ENCODE results near the gene PRDM2.

Gene PRDM2

GRCh38 chr1:13769212-13769611 lies 69.2 kb downstream of the PRDM2 start:
- no peak for DNase-seq

DNA sequence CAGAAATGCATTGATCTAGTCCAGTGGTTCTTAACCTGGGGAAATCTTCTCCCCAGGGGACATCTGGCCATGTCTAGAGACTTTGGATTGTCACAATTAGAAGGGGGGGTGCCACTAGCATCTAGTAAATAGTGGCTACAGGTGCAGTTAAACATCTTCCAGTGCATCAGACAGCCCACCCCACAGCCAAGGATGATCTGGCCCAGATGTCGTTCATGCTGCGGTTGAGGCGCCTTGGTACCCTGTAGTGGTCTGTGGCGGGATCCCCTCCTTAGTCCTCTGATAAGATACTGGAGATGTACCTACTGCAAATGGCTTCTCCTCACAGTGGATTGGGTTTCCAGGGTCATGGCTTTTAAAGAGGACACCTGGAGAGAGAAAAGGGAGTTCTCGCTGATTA lies 69.8 kb downstream of the PRDM2 start:
- no peak for DNase-seq

- no peak for DNase-seq
Measured at GRCh38 chr1:13770743-13771142, 70.8 kb downstream of the PRDM2 start.

DNA sequence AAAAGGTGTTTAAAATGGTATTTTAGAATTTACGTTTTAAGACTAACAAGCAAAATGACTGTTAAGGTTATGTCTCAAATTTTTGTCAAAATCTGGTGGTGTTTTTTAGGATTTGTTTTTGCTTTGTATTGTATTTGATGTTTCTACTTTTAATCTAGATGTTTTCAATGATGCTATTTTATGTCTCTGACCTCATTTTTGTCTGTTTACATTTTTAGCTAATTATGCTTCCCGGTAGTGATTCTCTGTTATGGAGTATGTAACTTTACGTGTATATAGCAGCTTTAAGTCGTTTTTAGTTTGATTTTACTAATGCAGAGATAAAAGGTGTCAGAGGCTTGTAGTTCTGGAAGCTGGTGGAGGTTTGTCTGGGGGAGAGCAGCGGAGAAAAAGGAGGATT lies 71.8 kb downstream of the PRDM2 start:
- no peak for DNase-seq

DNA sequence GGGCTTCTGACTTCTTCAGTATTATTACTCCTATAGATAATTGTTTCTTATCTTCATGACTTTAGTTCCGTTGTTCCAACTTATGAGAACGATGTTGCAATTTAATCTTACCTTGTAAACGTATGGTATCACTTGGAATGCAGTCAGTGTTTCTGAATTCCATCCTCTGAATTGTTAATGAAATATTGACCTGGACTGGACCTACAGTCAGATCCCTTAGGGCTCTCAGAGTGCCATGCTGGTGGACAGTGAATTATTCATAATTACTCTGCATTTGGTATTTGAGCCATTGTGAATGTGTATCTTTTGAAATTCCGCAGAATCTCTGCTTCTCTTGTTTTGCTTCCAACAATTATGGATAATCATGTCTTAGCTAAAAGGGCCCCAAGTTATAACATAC lies 72.3 kb downstream of the PRDM2 start:
- no peak for DNase-seq

- DNase-seq, result no peak
Measured at GRCh38 chr1:13774121-13774520, 74.1 kb downstream of the PRDM2 start.

GRCh38 chr1:13775459-13775858 lies 75.5 kb downstream of the PRDM2 start:
- DNase-seq, result no peak

GRCh38 chr1:13775916-13776315 lies 75.9 kb downstream of the PRDM2 start:
- DNase-seq, result no peak

GRCh38 chr1:13778431-13778830 lies 78.4 kb downstream of the PRDM2 start:
- DNase-seq, result no peak

GRCh38 chr1:13779930-13780329 lies 79.9 kb downstream of the PRDM2 start:
- DNase-seq, result no peak

DNA sequence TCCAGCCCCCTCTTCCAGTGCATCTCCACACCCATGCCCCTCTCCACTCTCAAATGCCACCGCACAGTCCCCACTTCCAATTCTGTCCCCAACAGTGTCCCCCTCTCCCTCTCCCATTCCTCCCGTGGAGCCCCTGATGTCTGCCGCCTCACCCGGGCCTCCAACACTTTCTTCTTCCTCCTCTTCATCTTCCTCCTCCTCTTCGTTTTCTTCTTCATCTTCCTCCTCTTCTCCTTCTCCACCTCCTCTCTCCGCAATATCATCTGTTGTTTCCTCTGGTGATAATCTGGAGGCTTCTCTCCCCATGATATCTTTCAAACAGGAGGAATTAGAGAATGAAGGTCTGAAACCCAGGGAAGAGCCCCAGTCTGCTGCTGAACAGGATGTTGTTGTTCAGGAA lies 80.8 kb downstream of the PRDM2 start:
- no peak for DNase-seq

GRCh38 chr1:13781228-13781627 lies 81.2 kb downstream of the PRDM2 start:
- DNase-seq, result no peak

DNA sequence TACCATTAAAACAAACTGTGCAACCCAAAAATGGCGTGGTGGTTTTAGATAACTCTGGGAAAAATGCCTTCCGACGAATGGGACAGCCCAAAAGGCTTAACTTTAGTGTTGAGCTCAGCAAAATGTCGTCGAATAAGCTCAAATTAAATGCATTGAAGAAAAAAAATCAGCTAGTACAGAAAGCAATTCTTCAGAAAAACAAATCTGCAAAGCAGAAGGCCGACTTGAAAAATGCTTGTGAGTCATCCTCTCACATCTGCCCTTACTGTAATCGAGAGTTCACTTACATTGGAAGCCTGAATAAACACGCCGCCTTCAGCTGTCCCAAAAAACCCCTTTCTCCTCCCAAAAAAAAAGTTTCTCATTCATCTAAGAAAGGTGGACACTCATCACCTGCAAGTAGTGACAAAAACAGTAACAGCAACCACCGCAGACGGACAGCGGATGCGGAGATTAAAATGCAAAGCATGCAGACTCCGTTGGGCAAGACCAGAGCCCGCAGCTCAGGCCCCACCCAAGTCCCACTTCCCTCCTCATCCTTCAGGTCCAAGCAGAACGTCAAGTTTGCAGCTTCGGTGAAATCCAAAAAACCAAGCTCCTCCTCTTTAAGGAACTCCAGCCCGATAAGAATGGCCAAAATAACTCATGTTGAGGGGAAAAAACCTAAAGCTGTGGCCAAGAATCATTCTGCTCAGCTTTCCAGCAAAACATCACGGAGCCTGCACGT lies 82.1 kb downstream of the PRDM2 start:
- DNase-seq, result no peak

GRCh38 chr1:13782634-13783360 lies 82.8 kb downstream of the PRDM2 start:
- no peak for DNase-seq

- no peak for DNase-seq
Measured at GRCh38 chr1:13783551-13783950, 83.6 kb downstream of the PRDM2 start.

DNA sequence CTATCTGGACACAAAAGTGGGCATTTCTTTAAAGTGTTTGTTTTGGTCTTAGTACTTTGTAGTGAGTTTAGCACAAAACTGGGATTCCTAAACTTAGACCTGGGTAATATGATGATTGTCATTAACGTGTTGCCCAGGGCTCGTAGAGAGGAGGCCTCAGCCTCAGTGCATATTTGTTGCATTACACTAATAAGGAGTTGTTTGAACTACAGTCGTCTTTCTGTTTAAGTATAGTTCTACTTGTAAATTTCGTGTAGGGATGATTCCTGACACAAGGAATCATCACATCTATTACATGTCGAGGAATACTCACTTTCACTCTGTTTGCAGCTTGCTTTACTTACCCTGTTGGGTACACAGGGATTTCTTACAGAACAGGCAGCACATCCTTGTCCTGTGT lies 85.0 kb downstream of the PRDM2 start:
- no peak for DNase-seq

- DNase-seq, result no peak
Measured at GRCh38 chr1:13786541-13786940, 86.6 kb downstream of the PRDM2 start.

DNA sequence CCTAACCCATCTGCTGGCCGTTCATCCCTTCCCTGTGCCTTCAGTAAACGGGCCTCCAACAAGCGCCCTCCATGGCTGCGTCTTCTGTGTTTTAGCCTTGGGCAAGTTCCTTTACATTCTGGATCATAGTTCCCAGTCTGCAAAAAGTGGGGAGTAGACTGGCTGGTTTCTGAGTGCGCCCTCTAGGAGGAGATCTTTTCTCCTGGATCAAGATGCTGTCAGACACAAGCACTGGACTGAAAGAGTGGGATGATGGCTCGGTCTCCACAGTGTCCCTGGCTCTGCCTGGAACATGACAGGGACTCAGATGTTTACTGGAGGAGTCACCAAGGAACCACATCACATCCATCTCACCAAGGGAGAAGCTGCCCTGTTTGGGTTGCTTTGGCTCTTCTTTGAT lies 88.8 kb downstream of the PRDM2 start:
- DNase-seq, result no peak

GRCh38 chr1:13790290-13791030 lies 90.5 kb downstream of the PRDM2 start:
- DNase-seq, result no peak

DNA sequence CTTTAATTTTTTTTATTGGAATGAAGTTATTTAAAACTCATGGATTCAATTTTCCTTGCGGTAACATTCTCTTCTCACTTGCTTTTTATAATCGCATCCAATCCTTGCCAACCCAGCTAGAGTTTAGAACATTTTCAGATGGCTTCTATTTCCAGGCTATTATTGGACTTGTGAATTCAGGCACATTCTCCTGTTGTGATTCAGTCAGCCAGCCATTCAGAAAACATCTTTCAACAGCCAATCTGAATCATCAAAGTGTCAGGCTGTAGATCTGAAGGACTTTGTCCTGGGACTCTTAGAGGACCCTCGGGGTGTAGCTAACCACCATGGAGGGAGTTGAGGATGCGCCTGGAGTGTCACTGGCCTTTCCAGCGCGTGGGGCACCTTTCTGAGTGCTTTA lies 92.4 kb downstream of the PRDM2 start:
- no peak for DNase-seq

GRCh38 chr1:13793088-13793730 lies 93.2 kb downstream of the PRDM2 start:
- no peak for DNase-seq

GRCh38 chr1:13794231-13795187 lies 94.5 kb downstream of the PRDM2 start:
- DNase-seq, result no peak

All from midbrain (tissue), 1 donor.